NCI-H446 (cell line): Measurements from ENCODE around the gene ZFY.
"Not testable (repeated sequence)": the region's sequence is repeated elsewhere in the genome, so short reads cannot be mapped to it uniquely, and the experiment has no call there.

ENCODE experiments used
- DNase-seq, 2 experiments: peaks; one replicate each; lab custom pipeline; 2025; lab: John Stamatoyannopoulos, UW

Gene ZFY

GRCh38 chrY:2973110-2973751 lies 38.0 kb downstream of the ZFY start:
- DNase-seq, result no peak

GRCh38 chrY:2979283-2979682 lies 44.1 kb downstream of the ZFY start:
- no peak for DNase-seq

GRCh38 chrY:2984491-2984890 lies 49.3 kb downstream of the ZFY start:
- no peak for DNase-seq

GRCh38 chrY:2987178-2987577 lies 52.0 kb downstream of the ZFY start:
- not testable (repeated sequence) for DNase-seq

GRCh38 chrY:2997369-2997768 lies 62.2 kb downstream of the ZFY start:
- DNase-seq, result not testable (repeated sequence)

- DNase-seq, result no peak
These were observed 67.0 kb downstream of the ZFY start for GRCh38 chrY:3002190-3002589.

GRCh38 chrY:3002680-3003515 lies 67.7 kb downstream of the ZFY start:
- DNase-seq, result no peak

- DNase-seq, result no peak
These were observed 68.3 kb downstream of the ZFY start for GRCh38 chrY:3003516-3003830.

- DNase-seq, result no peak
These were observed 68.7 kb downstream of the ZFY start for GRCh38 chrY:3003846-3004245.

- DNase-seq, result not testable (repeated sequence)
These were observed 70.8 kb downstream of the ZFY start for GRCh38 chrY:3006031-3006430.

- DNase-seq, result no peak
These were observed 72.8 kb downstream of the ZFY start for GRCh38 chrY:3007967-3008366.

- DNase-seq, result no peak
These were observed 77.0 kb downstream of the ZFY start for GRCh38 chrY:3012226-3012625.

GRCh38 chrY:3016594-3016993 lies 81.4 kb downstream of the ZFY start:
- DNase-seq, result no peak

- no peak for DNase-seq
These were observed 83.4 kb downstream of the ZFY start for GRCh38 chrY:3018546-3018945.

- no peak for DNase-seq
These were observed 84.4 kb downstream of the ZFY start for GRCh38 chrY:3019584-3019983.

GRCh38 chrY:3021176-3021575 lies 86.0 kb downstream of the ZFY start:
- no peak for DNase-seq

GRCh38 chrY:3023606-3024005 lies 88.4 kb downstream of the ZFY start:
- DNase-seq, result no peak

- DNase-seq, result no peak
These were observed 90.2 kb downstream of the ZFY start for GRCh38 chrY:3025357-3025756.
